ENCODE results near the gene DIPK1C.

Gene DIPK1C

DNA sequence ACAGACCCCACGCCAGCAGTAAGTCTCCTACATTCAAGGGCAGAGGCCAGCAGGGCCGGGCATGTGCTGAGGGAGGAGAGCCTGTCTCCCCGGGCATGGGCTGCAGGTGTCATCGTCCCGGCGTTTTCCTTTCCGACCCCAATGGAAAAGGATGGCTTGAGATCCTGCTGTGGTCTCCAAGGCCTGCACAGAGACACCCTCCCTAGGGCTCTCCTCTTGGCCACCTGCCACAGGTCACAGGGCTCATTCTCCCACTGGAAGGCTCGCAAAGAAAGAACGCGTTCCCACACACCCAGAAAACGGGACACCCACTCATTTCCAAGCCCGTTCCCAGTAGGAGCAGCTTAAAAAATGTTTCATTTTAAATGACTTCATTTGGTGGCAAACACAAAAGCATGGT, 41.0 kb downstream of the DIPK1C start:
- peaks cover 85% of the 10 kb centered on the region for H3K4me1 Mint-ChIP-seq

DNA sequence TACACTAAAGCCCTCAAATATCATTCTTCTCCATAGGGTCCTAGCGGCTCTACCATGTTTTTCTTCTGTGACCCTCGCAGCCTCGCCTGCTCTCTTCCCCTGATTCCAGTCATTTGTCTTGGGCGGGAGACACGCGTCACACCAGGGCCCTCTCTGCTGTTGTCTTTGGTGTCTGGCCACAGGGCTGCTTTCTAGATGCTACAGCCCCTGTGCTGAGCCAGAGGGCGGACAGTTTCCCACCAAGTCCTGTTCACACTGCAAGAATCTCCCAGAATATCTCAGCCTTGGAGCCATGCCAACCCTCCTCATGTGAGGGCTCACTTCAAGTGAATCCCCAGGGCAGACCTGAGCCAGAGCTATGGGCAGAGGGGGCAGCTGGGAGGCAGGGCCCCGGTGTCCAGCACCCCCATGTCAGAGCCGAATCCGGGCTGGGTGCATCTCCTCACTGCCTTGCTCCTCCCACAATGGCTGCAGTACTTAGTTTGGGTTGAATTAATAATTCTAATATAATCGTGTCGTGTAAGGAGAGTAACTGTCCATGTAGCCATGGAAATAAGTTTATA, 42.1 kb downstream of the DIPK1C start:
- Mint-ChIP-seq H3K27me3 (ENCODE audit: low read depth, poor library complexity) (peaks cover 17% of the 10 kb centered on the region), H3K36me3 (ENCODE audit: low read depth) (no peaks in the 10 kb centered on the region), H3K27ac (peak overlapping the region; percentile 21), H3K4me3 (peak overlapping the region; percentile 28), H3K9me3 (peaks cover under 1% of the 10 kb centered on the region), H3K4me1 (peaks cover 95% of the 10 kb centered on the region)
- DNase-seq, result no peak
- TF ChIP-seq, protein P1, sequence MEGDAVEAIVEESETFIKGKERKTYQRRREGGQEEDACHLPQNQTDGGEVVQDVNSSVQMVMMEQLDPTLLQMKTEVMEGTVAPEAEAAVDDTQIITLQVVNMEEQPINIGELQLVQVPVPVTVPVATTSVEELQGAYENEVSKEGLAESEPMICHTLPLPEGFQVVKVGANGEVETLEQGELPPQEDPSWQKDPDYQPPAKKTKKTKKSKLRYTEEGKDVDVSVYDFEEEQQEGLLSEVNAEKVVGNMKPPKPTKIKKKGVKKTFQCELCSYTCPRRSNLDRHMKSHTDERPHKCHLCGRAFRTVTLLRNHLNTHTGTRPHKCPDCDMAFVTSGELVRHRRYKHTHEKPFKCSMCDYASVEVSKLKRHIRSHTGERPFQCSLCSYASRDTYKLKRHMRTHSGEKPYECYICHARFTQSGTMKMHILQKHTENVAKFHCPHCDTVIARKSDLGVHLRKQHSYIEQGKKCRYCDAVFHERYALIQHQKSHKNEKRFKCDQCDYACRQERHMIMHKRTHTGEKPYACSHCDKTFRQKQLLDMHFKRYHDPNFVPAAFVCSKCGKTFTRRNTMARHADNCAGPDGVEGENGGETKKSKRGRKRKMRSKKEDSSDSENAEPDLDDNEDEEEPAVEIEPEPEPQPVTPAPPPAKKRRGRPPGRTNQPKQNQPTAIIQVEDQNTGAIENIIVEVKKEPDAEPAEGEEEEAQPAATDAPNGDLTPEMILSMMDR (IDR thresholded peaks at IDR 0.05), result no peak

More for the DNA sequence above, 41.0 kb downstream of the DIPK1C start:
- Mint-ChIP-seq H3K27ac (no peak overlapping the region), H3K27me3 (ENCODE audit: low read depth, poor library complexity) (peaks cover 13% of the 10 kb centered on the region), H3K4me3 (no peak overlapping the region), H3K9me3 (peaks cover 4% of the 10 kb centered on the region), H3K36me3 (ENCODE audit: low read depth) (no peaks in the 10 kb centered on the region)
- TF ChIP-seq, protein P1 (IDR thresholded peaks at IDR 0.05), result no peak
- no peak for DNase-seq

DNA sequence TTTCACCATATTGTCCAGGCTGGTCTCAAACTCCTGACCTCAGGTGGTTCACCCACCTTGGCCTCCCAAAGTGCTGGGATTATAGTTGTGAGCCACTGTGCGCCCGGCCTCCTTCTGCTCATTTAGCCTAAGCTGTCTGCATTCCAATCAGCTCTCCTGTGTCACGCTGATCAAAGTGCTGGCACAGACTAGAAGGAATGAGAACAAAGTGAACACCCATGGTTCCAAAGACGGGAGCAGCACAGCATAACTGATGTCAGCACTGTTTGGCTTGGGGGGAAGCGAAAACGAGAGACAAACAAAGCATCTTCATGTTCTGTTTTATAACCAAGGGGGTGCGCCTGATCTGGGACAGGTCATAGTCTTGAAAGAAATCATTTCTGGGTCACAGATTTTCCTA, 43.3 kb downstream of the DIPK1C start:
- peak overlapping the region; percentile 11 for H3K27ac Mint-ChIP-seq
- peak overlapping the region; percentile 18 for H3K4me3 Mint-ChIP-seq
- H3K9me3 Mint-ChIP-seq, result no peaks in the 10 kb centered on the region
- H3K36me3 Mint-ChIP-seq (ENCODE audit: low read depth), result no peaks in the 10 kb centered on the region
- no peak for DNase-seq
- peaks cover 14% of the 10 kb centered on the region for H3K27me3 Mint-ChIP-seq (ENCODE audit: low read depth, poor library complexity)
- TF ChIP-seq, protein P1 (IDR thresholded peaks at IDR 0.05), result no peak
- peaks cover 88% of the 10 kb centered on the region for H3K4me1 Mint-ChIP-seq

DNA sequence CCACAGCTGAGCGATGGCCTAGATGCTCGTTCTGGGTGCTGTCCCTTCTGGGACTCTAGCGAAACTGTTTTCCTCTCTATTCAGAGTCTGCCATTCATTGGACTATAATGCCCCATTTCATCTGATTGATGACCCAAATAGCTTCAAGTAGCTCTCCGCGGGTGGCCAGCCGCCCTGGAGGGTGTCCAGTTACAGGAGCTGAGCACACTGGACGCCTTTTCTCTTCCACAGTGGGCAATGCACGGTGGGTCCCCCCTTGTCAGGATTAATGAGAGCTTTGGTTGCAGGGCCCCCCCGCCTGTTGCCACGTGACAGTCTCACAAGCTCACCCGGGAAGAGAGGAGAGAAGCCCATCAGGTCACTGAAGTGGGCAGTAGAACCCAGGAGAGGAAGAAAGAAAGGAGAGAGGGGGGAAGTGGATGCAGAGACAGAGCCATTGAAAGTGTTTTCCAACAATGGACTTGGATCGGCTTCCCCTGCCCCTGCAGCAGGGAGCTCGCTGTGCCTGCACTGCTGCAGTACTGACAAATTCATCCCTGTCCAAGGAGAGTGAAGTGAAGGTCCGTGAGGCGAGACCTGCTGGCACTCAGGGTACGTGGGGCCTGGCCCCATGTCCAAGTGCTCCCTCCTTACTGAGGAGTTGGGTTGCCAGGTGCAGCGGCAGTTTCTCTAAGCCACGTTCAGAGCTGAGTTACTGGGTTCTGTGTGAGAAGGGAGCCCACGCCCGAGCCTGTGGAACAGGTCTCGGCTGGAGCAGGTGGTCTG, 44.8 kb downstream of the DIPK1C start:
- peak overlapping the region; percentile 1 for H3K27ac Mint-ChIP-seq
- peaks cover 26% of the 10 kb centered on the region for H3K27me3 Mint-ChIP-seq (ENCODE audit: low read depth, poor library complexity)
- peaks cover 6% of the 10 kb centered on the region for H3K9me3 Mint-ChIP-seq
- TF ChIP-seq, protein P1 (IDR thresholded peaks at IDR 0.05), result no peak
- peak overlapping the region; percentile 46 for H3K4me3 Mint-ChIP-seq
- H3K4me1 Mint-ChIP-seq, result peaks cover 72% of the 10 kb centered on the region
- peak; percentile 82 for DNase-seq
- no peaks in the 10 kb centered on the region for H3K36me3 Mint-ChIP-seq (ENCODE audit: low read depth)

DNA sequence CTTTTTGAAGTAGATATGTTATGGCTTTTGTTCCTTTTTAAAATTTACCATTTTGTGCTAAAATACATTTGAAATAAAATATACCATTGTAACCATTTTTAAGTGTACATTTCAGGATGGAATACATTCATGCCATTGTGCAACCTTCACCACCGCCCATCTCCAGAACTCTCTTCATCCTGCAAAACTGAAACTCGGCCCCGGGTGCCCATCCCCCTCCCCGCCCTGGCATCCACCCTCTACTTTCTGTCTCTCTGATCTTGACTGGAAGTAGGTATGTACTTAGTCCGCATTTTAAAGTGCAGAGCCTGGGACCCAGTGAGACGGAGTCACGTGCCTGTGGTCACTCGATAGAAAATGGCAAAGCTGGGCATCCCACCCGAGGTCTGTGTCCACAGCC, 45.6 kb downstream of the DIPK1C start:
- H3K4me1 Mint-ChIP-seq, result peaks cover 64% of the 10 kb centered on the region
- DNase-seq, result no peak
- no peak overlapping the region for H3K4me3 Mint-ChIP-seq
- H3K36me3 Mint-ChIP-seq (ENCODE audit: low read depth), result no peaks in the 10 kb centered on the region
- TF ChIP-seq, protein P1 (IDR thresholded peaks at IDR 0.05), result no peak
- peaks cover 6% of the 10 kb centered on the region for H3K9me3 Mint-ChIP-seq
- no peak overlapping the region for H3K27ac Mint-ChIP-seq
- peaks cover 30% of the 10 kb centered on the region for H3K27me3 Mint-ChIP-seq (ENCODE audit: low read depth, poor library complexity)

Data from nephron progenitor cell (in vitro differentiated cells).